ENCODE measurements around the gene GPM6B. TPM values are rescaled to one million over a fixed set of nuclear protein-coding genes. Genes with fewer than 3 reads are reported as not detected.

Gene GPM6B, protein sequence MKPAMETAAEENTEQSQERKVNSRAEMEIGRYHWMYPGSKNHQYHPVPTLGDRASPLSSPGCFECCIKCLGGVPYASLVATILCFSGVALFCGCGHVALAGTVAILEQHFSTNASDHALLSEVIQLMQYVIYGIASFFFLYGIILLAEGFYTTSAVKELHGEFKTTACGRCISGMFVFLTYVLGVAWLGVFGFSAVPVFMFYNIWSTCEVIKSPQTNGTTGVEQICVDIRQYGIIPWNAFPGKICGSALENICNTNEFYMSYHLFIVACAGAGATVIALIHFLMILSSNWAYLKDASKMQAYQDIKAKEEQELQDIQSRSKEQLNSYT
- total RNA-seq (16.0 TPM), polyA plus RNA-seq (ENCODE audit: insufficient read depth, low read depth, low replicate concordance) (6.3 TPM)
- long read RNA-seq, donor 1, transcript GPM6B-205 (7 exons, 3,957 nt), result major isoform, 10 of 10 reads
- long read RNA-seq, donor 1, partial matches to known transcripts, result 0 of 10 reads
- long read RNA-seq, donor 1, other reads (novel, unspliced or antisense), result 0 of 10 reads
- long read RNA-seq, donor 2, partial matches to known transcripts, result 0 of 3 reads
- long read RNA-seq, donor 2, other reads (novel, unspliced or antisense), result 0 of 3 reads
- long read RNA-seq, donor 3, partial matches to known transcripts, result 0 of 3 reads
- long read RNA-seq, donor 3, other reads (novel, unspliced or antisense), result 0 of 3 reads
- long read RNA-seq, donor 4, partial matches to known transcripts, result 5 of 9 reads
- long read RNA-seq, donor 4, other reads (novel, unspliced or antisense), result 0 of 9 reads
- long read RNA-seq, donor 5, result 0 reads
- long read RNA-seq, donor 6, result 0 reads
- long read RNA-seq, donor 7, transcript GPM6B-205 (7 exons, 3,957 nt), result major isoform, 11 of 29 reads
- long read RNA-seq, donor 7, partial matches to known transcripts, result 3 of 29 reads
- long read RNA-seq, donor 7, other reads (novel, unspliced or antisense), result 10 of 29 reads
- long read RNA-seq, donor 8, partial matches to known transcripts, result 0 of 4 reads
- long read RNA-seq, donor 8, other reads (novel, unspliced or antisense), result 0 of 4 reads
- long read RNA-seq, donor 9, partial matches to known transcripts, result 5 of 9 reads
- long read RNA-seq, donor 9, other reads (novel, unspliced or antisense), result 0 of 9 reads
- long read RNA-seq, donor 10, partial matches to known transcripts, result 7 of 9 reads
- long read RNA-seq, donor 10, other reads (novel, unspliced or antisense), result 0 of 9 reads

- Histone ChIP-seq H3K4me3 (ENCODE audit: low read length in 3 of 3) (no peak within 1 kb of the TSS), H3K9ac (ENCODE audit: low read length in 3 of 3) (no peak within 1 kb of the TSS), H3K27ac (ENCODE audit: low read depth in 2 of 2, low read length in 2 of 2) (no peak within 1 kb of the TSS), H3K36me3 (ENCODE audit: control insufficient read depth in 2 of 3, insufficient read depth in 3 of 3, low read length in 3 of 3) (no peaks in the 10 kb centered on the region), H3K4me1 (ENCODE audit: control insufficient read depth in 2 of 3, insufficient read depth in 2 of 3, low read depth in 1 of 3, low read length in 3 of 3) (no peaks in the 10 kb centered on the region), H3K9me3 (ENCODE audit: control insufficient read depth in 2 of 3, insufficient read depth in 1 of 3, low read length in 3 of 3) (no peaks in the 10 kb centered on the region), H3K27me3 (ENCODE audit: control insufficient read depth, insufficient read depth, low read length) (peaks cover 14% of the 10 kb centered on the region)
- intact Hi-C loops (cut with DNase I), result no loop called here
- TF ChIP-seq, protein P1, sequence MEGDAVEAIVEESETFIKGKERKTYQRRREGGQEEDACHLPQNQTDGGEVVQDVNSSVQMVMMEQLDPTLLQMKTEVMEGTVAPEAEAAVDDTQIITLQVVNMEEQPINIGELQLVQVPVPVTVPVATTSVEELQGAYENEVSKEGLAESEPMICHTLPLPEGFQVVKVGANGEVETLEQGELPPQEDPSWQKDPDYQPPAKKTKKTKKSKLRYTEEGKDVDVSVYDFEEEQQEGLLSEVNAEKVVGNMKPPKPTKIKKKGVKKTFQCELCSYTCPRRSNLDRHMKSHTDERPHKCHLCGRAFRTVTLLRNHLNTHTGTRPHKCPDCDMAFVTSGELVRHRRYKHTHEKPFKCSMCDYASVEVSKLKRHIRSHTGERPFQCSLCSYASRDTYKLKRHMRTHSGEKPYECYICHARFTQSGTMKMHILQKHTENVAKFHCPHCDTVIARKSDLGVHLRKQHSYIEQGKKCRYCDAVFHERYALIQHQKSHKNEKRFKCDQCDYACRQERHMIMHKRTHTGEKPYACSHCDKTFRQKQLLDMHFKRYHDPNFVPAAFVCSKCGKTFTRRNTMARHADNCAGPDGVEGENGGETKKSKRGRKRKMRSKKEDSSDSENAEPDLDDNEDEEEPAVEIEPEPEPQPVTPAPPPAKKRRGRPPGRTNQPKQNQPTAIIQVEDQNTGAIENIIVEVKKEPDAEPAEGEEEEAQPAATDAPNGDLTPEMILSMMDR (IDR thresholded peaks at IDR 0.05; ENCODE audit: borderline replicate concordance, extremely low read depth, insufficient read depth), result no peak
- DNase-seq (peak in 4 of 5 donors; percentile 11 to 29 (median 22)), FAIRE-seq (no peak)
Observed at GRCh38 chrX:13816643-13817627, at the start of gene GPM6B. Gene GPM6B (minus strand): TSS chrX:13817093. CDS start chrX:13816904, 189 bp downstream.

DNA sequence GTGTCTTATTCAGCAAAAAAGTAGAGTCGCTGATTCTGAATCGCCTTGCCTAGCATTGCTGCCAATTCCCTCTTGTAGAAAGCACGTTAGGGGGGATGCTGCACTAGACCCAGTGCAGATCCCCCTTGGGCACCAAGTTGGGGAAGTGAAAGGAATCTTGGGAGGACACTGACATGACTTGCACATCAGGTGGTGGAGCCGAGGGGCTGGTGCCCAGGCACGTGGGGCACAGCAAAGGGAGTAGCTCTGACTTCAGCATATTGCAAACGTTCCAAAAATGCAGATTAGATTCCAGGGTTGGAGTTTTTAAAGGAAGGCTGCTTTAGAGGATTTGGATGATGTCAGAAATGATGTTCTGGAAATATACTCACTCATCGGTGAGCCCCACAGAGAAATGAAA is 47.4 kb upstream of the GPM6B start:
- Histone ChIP-seq H3K27ac (ENCODE audit: low read depth in 2 of 2, low read length in 2 of 2) (no peak overlapping the region), H3K9ac (ENCODE audit: low read length in 3 of 3) (no peak overlapping the region), H3K27me3 (ENCODE audit: control insufficient read depth, insufficient read depth, low read length) (peaks cover 17% of the 10 kb centered on the region), H3K9me3 (ENCODE audit: control insufficient read depth in 2 of 3, insufficient read depth in 1 of 3, low read length in 3 of 3) (no peaks in the 10 kb centered on the region), H3K36me3 (ENCODE audit: control insufficient read depth in 2 of 3, insufficient read depth in 3 of 3, low read length in 3 of 3) (no peaks in the 10 kb centered on the region), H3K4me3 (ENCODE audit: low read length in 3 of 3) (no peak overlapping the region), H3K4me1 (ENCODE audit: control insufficient read depth in 2 of 3, insufficient read depth in 2 of 3, low read depth in 1 of 3, low read length in 3 of 3) (no peaks in the 10 kb centered on the region)
- FAIRE-seq (no peak), DNase-seq (no peak)
- intact Hi-C loops (cut with DNase I), result no loop called here
- TF ChIP-seq, protein P1 (IDR thresholded peaks at IDR 0.05; ENCODE audit: borderline replicate concordance, extremely low read depth, insufficient read depth), result no peak

- no peaks in the 10 kb centered on the region for H3K9me3 ChIP-seq (ENCODE audit: control insufficient read depth in 2 of 3, insufficient read depth in 1 of 3, low read length in 3 of 3)
- no peak overlapping the region for H3K27ac ChIP-seq (ENCODE audit: low read depth in 2 of 2, low read length in 2 of 2)
- no peaks in the 10 kb centered on the region for H3K4me1 ChIP-seq (ENCODE audit: control insufficient read depth in 2 of 3, insufficient read depth in 2 of 3, low read depth in 1 of 3, low read length in 3 of 3)
- H3K27me3 ChIP-seq (ENCODE audit: control insufficient read depth, insufficient read depth, low read length), result peaks cover 12% of the 10 kb centered on the region
- DNase-seq, result no peak
- no peak overlapping the region for H3K4me3 ChIP-seq (ENCODE audit: low read length in 3 of 3)
- no peak for FAIRE-seq
- intact Hi-C loops (cut with DNase I), result no loop called here
- TF ChIP-seq, protein P1 (IDR thresholded peaks at IDR 0.05; ENCODE audit: borderline replicate concordance, extremely low read depth, insufficient read depth), result no peak
- H3K36me3 ChIP-seq (ENCODE audit: control insufficient read depth in 2 of 3, insufficient read depth in 3 of 3, low read length in 3 of 3), result no peaks in the 10 kb centered on the region
- no peak overlapping the region for H3K9ac ChIP-seq (ENCODE audit: low read length in 3 of 3)
Observed at GRCh38 chrX:13863324-13863723, 46.4 kb upstream of the GPM6B start.
